Sigmoid colon (tissue), 4 donors: Measurements from ENCODE around the gene UTP14C.

ENCODE experiments used
- EP300 ChIP-seq, 4 donors: sonication (generic); formaldehyde crosslinking; IDR thresholded peaks; one replicate each; pipeline ENCODE4 v1.6.1; 2017; ENCODE audit warnings: antibody characterized with exemption in 4 of 4
- TF ChIP-seq, protein P1 (sequence below), 4 experiments: fragments of 450-650 bp in 3 of 4; fragments of 200-600 bp in 1 of 4; IDR thresholded peaks; one replicate each; pipeline ENCODE4 v1.5.1; 2016 to 2019; ENCODE audit warnings: antibody characterized with exemption in 4 of 4, mild to moderate bottlenecking in 3 of 4, moderate library complexity in 2 of 4

DNA sequence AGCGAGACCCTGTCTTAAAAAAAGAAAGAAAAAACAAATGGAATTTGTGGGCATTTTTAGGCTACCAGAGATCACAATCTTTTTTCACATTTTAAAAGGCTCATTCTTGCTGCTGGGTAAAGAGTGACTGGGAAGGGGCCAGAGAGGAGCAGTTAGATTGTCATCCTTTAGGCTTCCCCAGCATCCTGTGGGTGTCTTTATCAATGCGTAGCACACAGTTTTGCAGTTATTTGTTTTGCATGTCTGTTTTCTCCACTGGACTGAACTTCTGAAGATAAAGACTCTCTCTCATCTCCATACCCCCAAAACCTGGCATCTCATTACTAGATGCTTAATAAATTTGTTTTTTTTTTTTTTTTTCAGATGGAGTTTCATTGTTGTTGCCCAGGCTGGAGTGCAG is 2.1 kb upstream of the UTP14C start:
- TF ChIP-seq, protein P1, sequence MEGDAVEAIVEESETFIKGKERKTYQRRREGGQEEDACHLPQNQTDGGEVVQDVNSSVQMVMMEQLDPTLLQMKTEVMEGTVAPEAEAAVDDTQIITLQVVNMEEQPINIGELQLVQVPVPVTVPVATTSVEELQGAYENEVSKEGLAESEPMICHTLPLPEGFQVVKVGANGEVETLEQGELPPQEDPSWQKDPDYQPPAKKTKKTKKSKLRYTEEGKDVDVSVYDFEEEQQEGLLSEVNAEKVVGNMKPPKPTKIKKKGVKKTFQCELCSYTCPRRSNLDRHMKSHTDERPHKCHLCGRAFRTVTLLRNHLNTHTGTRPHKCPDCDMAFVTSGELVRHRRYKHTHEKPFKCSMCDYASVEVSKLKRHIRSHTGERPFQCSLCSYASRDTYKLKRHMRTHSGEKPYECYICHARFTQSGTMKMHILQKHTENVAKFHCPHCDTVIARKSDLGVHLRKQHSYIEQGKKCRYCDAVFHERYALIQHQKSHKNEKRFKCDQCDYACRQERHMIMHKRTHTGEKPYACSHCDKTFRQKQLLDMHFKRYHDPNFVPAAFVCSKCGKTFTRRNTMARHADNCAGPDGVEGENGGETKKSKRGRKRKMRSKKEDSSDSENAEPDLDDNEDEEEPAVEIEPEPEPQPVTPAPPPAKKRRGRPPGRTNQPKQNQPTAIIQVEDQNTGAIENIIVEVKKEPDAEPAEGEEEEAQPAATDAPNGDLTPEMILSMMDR (IDR thresholded peaks at IDR 0.05): no peak
- no peak for TF ChIP-seq EP300 (IDR thresholded peaks at IDR 0.05)
